ENCODE measurements around the gene NKX6-2. TPM values are rescaled to one million over a fixed set of nuclear protein-coding genes. Genes with fewer than 3 reads are reported as not detected.
"Not testable (repeated sequence)": the region's sequence is repeated elsewhere in the genome, so short reads cannot be mapped to it uniquely, and the experiment has no call there.

The NKX6-2 gene
- polyA plus RNA-seq, 4 donors = 5.7 to 10.3 (median 8.3) TPM

- DNase-seq (ENCODE audit: low read depth in 4 of 4, low spot score in 2 of 4) = no peak
These were observed 1.7 kb downstream of the NKX6-2 start for GRCh38 chr10:132783940-132784865.

- no peak for DNase-seq (ENCODE audit: low read depth in 4 of 4, low spot score in 2 of 4)
These were observed 2.6 kb downstream of the NKX6-2 start for GRCh38 chr10:132783165-132783939.

- DNase-seq (ENCODE audit: low read depth in 4 of 4, low spot score in 2 of 4) = no peak
These were observed 4.4 kb downstream of the NKX6-2 start for GRCh38 chr10:132781556-132781955.

- no peak for DNase-seq (ENCODE audit: low read depth in 4 of 4, low spot score in 2 of 4)
These were observed 5.6 kb downstream of the NKX6-2 start for GRCh38 chr10:132780356-132780755.

- no peak for DNase-seq (ENCODE audit: low read depth in 4 of 4, low spot score in 2 of 4)
These were observed 6.2 kb downstream of the NKX6-2 start for GRCh38 chr10:132779549-132780294.

GRCh38 chr10:132777441-132777840 is 8.5 kb downstream of the NKX6-2 start:
- DNase-seq (ENCODE audit: low read depth in 4 of 4, low spot score in 2 of 4) = no peak

GRCh38 chr10:132776821-132777220 is 9.1 kb downstream of the NKX6-2 start:
- no peak for DNase-seq (ENCODE audit: low read depth in 4 of 4, low spot score in 2 of 4)

GRCh38 chr10:132776186-132776585 is 9.8 kb downstream of the NKX6-2 start:
- DNase-seq (ENCODE audit: low read depth in 4 of 4, low spot score in 2 of 4) = no peak

GRCh38 chr10:132774902-132775863 is 10.8 kb downstream of the NKX6-2 start:
- no peak for DNase-seq (ENCODE audit: low read depth in 4 of 4, low spot score in 2 of 4)

- no peak for DNase-seq (ENCODE audit: low read depth in 4 of 4, low spot score in 2 of 4)
These were observed 11.6 kb downstream of the NKX6-2 start for GRCh38 chr10:132774181-132774901.

- not testable (repeated sequence) for DNase-seq (ENCODE audit: low read depth in 4 of 4, low spot score in 2 of 4)
These were observed 13.1 kb downstream of the NKX6-2 start for GRCh38 chr10:132772816-132773215.

- DNase-seq (ENCODE audit: low read depth in 4 of 4, low spot score in 2 of 4) = no peak
These were observed 15.6 kb downstream of the NKX6-2 start for GRCh38 chr10:132770061-132771021.

GRCh38 chr10:132768346-132769248 is 17.4 kb downstream of the NKX6-2 start:
- DNase-seq (ENCODE audit: low read depth in 4 of 4, low spot score in 2 of 4) = no peak

GRCh38 chr10:132766291-132766690 is 19.7 kb downstream of the NKX6-2 start:
- DNase-seq (ENCODE audit: low read depth in 4 of 4, low spot score in 2 of 4) = no peak

- no peak for DNase-seq (ENCODE audit: low read depth in 4 of 4, low spot score in 2 of 4)
These were observed 20.5 kb downstream of the NKX6-2 start for GRCh38 chr10:132765435-132765834.

GRCh38 chr10:132764108-132764507 is 21.8 kb downstream of the NKX6-2 start:
- DNase-seq (ENCODE audit: low read depth in 4 of 4, low spot score in 2 of 4) = no peak

GRCh38 chr10:132763545-132763944 is 22.4 kb downstream of the NKX6-2 start:
- DNase-seq (ENCODE audit: low read depth in 4 of 4, low spot score in 2 of 4) = no peak
